VCaP (cell line): Measurements from ENCODE around the gene ADGRL3.

Experiments
- H3K27ac ChIP-seq: fragments of 450-650 bp; 2 replicates; pipeline ENCODE4 v1.5.1; 2017
- CTCF ChIP-seq: fragments of 450-650 bp; conservative IDR thresholded peaks from 2 replicates; pipeline ENCODE4 v1.5.1; 2017; ENCODE audit warnings: mild to moderate bottlenecking, moderate library complexity

The ADGRL3 gene

GRCh38 chr4:61812171-61812570, 612.0 kb downstream of the ADGRL3 start:
- H3K27ac ChIP-seq: no peak overlapping the region
- TF ChIP-seq CTCF: no peak

- no peak for TF ChIP-seq CTCF
- no peak overlapping the region for H3K27ac ChIP-seq
Measured at GRCh38 chr4:61817071-61817470, 616.9 kb downstream of the ADGRL3 start.

- no peak overlapping the region for H3K27ac ChIP-seq
- TF ChIP-seq CTCF: no peak
Measured at GRCh38 chr4:61820136-61820535, 620.0 kb downstream of the ADGRL3 start.

- no peak overlapping the region for H3K27ac ChIP-seq
- no peak for TF ChIP-seq CTCF
Measured at GRCh38 chr4:61824454-61824853, 624.3 kb downstream of the ADGRL3 start.

- no peak overlapping the region; the same call in 1 of the 2 replicates for H3K27ac ChIP-seq
- no peak for TF ChIP-seq CTCF
Measured at GRCh38 chr4:61827907-61828391, 627.8 kb downstream of the ADGRL3 start.

GRCh38 chr4:61828960-61829359, 628.8 kb downstream of the ADGRL3 start:
- no peak overlapping the region for H3K27ac ChIP-seq
- TF ChIP-seq CTCF: no peak

GRCh38 chr4:61831987-61832386, 631.9 kb downstream of the ADGRL3 start:
- H3K27ac ChIP-seq: no peak overlapping the region
- TF ChIP-seq CTCF: no peak
